ENCODE data around the gene UBE2Q1.
"Not testable (repeated sequence)": the region's sequence is repeated elsewhere in the genome, so short reads cannot be mapped to it uniquely, and the experiment has no call there.

Gene UBE2Q1

GRCh38 chr1:154550657-154551056 is 7.8 kb downstream of the UBE2Q1 start:
- no peak for DNase-seq (ENCODE audit: low read depth)

- no peak for DNase-seq (ENCODE audit: low read depth)
Measured at GRCh38 chr1:154550070-154550469, 8.4 kb downstream of the UBE2Q1 start.

- no peak for DNase-seq (ENCODE audit: low read depth)
Measured at GRCh38 chr1:154549202-154549770, 9.2 kb downstream of the UBE2Q1 start.

- no peak for DNase-seq (ENCODE audit: low read depth)
Measured at GRCh38 chr1:154548028-154548427, 10.4 kb downstream of the UBE2Q1 start.

GRCh38 chr1:154547105-154547732 is 11.2 kb downstream of the UBE2Q1 start:
- no peak for DNase-seq (ENCODE audit: low read depth)

- DNase-seq (ENCODE audit: low read depth): peak; percentile 37
Measured at GRCh38 chr1:154546264-154547063, 12.0 kb downstream of the UBE2Q1 start.

- DNase-seq (ENCODE audit: low read depth): no peak
Measured at GRCh38 chr1:154541231-154541630, 17.2 kb downstream of the UBE2Q1 start.

- DNase-seq (ENCODE audit: low read depth): no peak
Measured at GRCh38 chr1:154539486-154540483, 18.7 kb downstream of the UBE2Q1 start.

GRCh38 chr1:154536570-154536969 is 21.9 kb downstream of the UBE2Q1 start:
- no peak for DNase-seq (ENCODE audit: low read depth)

- no peak for DNase-seq (ENCODE audit: low read depth)
Measured at GRCh38 chr1:154533952-154534844, 24.3 kb downstream of the UBE2Q1 start.

- DNase-seq (ENCODE audit: low read depth): not testable (repeated sequence)
Measured at GRCh38 chr1:154531950-154532349, 26.5 kb downstream of the UBE2Q1 start.

- DNase-seq (ENCODE audit: low read depth): no peak
Measured at GRCh38 chr1:154529308-154529707, 29.2 kb downstream of the UBE2Q1 start.

- DNase-seq (ENCODE audit: low read depth): no peak
Measured at GRCh38 chr1:154527192-154527591, 31.3 kb downstream of the UBE2Q1 start.

GRCh38 chr1:154524881-154525280 is 33.6 kb downstream of the UBE2Q1 start:
- no peak for DNase-seq (ENCODE audit: low read depth)

GRCh38 chr1:154521695-154522094 is 36.8 kb downstream of the UBE2Q1 start:
- no peak for DNase-seq (ENCODE audit: low read depth)

GRCh38 chr1:154520333-154520732 is 38.1 kb downstream of the UBE2Q1 start:
- DNase-seq (ENCODE audit: low read depth): no peak

- DNase-seq (ENCODE audit: low read depth): no peak
Measured at GRCh38 chr1:154519591-154519991, 38.9 kb downstream of the UBE2Q1 start.

GRCh38 chr1:154517661-154518060 is 40.8 kb downstream of the UBE2Q1 start:
- DNase-seq (ENCODE audit: low read depth): no peak

- no peak for DNase-seq (ENCODE audit: low read depth)
Measured at GRCh38 chr1:154514066-154514553, 44.4 kb downstream of the UBE2Q1 start.

- no peak for DNase-seq (ENCODE audit: low read depth)
Measured at GRCh38 chr1:154512760-154513159, 45.7 kb downstream of the UBE2Q1 start.

- DNase-seq (ENCODE audit: low read depth): no peak
Measured at GRCh38 chr1:154503898-154504297, 54.6 kb downstream of the UBE2Q1 start.

Measured in activated T-cell treated with anti-CD3 and anti-CD28 coated beads for 1 hour (primary cell).